ENCODE results near the gene KLHL24. TPM values are rescaled to one million over a fixed set of nuclear protein-coding genes. Genes with fewer than 3 reads are reported as not detected.

KLHL24 gene
- total RNA-seq, 2 experiments from 2014 or later: 26.2 to 26.9 TPM

Other genes with a start within 250 kb of the KLHL24 start
- 1 to 10 TPM; 1.0 to 1.7 TPM for gene MCF2L2, start 207.0 kb upstream of the KLHL24 start, total RNA-seq
- gene KLHL6, start 79.9 kb upstream of the KLHL24 start, total RNA-seq: 10 to 100 TPM; 82.3 to 82.4 TPM
- 10 to 100 TPM; 38.1 to 39.0 TPM for gene YEATS2, start 62.2 kb downstream of the KLHL24 start, total RNA-seq
- 1 to 10 TPM; 1.1 to 1.4 TPM for gene MAP6D1, start 190.0 kb downstream of the KLHL24 start, total RNA-seq
- 10 to 100 TPM; 92.0 to 92.8 TPM for gene PARL, start 249.3 kb downstream of the KLHL24 start, total RNA-seq

Data from activated naive CD4-positive, alpha-beta T cell treated with anti-CD3 and anti-CD28 coated beads for 36 hours (primary cell).